ENCODE results near the gene ROBO1.

The ROBO1 gene

DNA sequence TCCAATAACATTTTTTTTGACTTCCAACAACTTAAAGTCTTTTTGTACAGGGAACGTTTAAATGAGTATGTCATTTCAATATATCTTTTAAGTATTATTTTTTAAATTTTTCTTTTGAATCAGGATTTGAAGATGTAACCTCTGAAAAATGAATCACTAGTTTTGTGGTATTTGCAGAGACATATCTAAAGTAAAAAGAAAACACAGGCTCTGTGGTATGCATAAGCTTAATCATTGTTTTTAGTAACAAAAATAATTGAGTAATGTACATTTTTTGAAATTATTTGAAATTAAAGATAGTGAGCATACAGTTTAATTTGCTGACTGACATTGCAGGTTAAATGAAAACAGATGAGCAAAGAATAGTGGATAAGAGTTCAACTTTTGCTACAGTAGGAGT, 531.3 kb downstream of the ROBO1 start:
- Histone ChIP-seq H3K36me3 (no peaks in the 10 kb centered on the region), H3K27ac (no peak overlapping the region), H3K4me3 (ENCODE audit: low read depth in 1 of 2, low read length in 1 of 2) (no peak overlapping the region), H3K9me3 (no peaks in the 10 kb centered on the region), H3K4me1 (ENCODE audit: control insufficient read depth in 1 of 2, insufficient read depth in 1 of 2, low read depth in 1 of 2, low read length in 1 of 2) (no peaks in the 10 kb centered on the region), H3K27me3 (no peaks in the 10 kb centered on the region)
- TF ChIP-seq, protein P1, sequence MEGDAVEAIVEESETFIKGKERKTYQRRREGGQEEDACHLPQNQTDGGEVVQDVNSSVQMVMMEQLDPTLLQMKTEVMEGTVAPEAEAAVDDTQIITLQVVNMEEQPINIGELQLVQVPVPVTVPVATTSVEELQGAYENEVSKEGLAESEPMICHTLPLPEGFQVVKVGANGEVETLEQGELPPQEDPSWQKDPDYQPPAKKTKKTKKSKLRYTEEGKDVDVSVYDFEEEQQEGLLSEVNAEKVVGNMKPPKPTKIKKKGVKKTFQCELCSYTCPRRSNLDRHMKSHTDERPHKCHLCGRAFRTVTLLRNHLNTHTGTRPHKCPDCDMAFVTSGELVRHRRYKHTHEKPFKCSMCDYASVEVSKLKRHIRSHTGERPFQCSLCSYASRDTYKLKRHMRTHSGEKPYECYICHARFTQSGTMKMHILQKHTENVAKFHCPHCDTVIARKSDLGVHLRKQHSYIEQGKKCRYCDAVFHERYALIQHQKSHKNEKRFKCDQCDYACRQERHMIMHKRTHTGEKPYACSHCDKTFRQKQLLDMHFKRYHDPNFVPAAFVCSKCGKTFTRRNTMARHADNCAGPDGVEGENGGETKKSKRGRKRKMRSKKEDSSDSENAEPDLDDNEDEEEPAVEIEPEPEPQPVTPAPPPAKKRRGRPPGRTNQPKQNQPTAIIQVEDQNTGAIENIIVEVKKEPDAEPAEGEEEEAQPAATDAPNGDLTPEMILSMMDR (IDR thresholded peaks at IDR 0.05) = no peak

DNA sequence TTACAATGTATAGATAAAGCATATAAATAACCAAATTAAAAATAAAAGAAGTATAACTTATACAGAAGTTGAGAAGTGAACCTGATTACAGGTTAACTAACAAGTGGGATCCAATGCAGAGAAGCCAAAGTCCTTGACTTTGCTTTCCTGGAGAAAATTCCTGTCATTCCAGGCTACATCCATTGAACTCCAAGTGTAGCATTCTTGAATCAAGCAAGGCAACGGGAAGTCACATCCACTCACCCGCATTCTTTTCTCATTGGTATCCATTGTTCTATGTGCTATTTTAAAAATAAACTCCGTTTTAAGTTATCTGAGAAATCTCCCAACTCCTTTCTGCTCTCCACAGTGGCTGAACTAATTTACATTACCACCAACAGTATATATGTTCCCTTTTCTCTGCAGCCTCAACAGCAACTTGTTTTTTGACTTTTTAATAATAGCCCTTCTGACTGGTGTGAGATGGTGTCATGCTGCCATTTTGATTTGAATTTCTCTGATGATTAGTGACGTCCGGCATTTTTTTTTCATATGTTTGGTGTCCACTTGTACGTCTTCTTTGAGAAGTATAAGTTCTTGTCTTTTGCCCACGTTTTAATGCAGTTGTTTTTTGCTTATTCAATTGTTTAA, 534.3 kb downstream of the ROBO1 start:
- no peak overlapping the region for H3K4me3 ChIP-seq (ENCODE audit: low read depth in 1 of 2, low read length in 1 of 2)
- TF ChIP-seq, protein P1 (IDR thresholded peaks at IDR 0.05) = no peak
- H3K36me3 ChIP-seq = no peaks in the 10 kb centered on the region
- no peaks in the 10 kb centered on the region for H3K27me3 ChIP-seq
- no peaks in the 10 kb centered on the region for H3K4me1 ChIP-seq (ENCODE audit: control insufficient read depth in 1 of 2, insufficient read depth in 1 of 2, low read depth in 1 of 2, low read length in 1 of 2)
- no peaks in the 10 kb centered on the region for H3K9me3 ChIP-seq
- no peak overlapping the region for H3K27ac ChIP-seq

DNA sequence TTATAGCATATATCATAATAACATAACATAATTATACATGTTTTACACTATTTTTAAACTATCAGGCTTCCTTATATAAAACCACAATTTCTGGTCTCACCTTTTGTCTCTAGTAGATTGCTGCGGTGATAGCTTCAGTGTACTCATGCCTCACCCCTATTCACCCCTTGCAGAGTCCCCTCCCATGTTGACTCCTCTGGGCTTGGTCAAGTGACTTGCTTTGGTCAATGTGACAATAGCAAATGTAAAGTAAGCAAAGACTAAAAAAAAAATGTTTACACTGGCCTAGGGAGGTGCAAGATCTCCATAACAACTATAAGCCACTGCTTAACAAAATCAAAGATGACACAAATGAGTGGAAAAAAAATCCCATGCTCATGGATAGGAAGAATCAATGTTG, 537.5 kb downstream of the ROBO1 start:
- TF ChIP-seq, protein P1 (IDR thresholded peaks at IDR 0.05) = no peak

DNA sequence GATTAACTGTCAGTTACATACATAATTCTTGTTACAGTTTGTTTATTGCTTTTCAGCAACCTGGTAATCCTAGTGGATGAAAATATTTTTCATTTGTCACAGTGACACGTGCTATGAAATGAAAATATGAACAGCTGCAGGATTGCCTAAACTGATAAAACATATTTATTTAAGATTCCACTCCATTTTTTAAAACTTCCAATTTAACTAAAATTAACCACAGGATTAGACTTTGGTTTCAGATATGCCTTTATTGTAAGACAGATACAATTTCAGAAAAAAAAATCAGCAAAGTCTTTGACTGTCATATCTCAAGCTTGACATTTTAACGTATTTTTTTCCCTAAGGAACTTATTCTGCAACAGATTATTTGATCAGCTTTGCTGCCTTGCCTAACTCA, 550.7 kb downstream of the ROBO1 start:
- Histone ChIP-seq H3K36me3 (no peaks in the 10 kb centered on the region), H3K9me3 (no peaks in the 10 kb centered on the region), H3K4me3 (ENCODE audit: low read depth in 1 of 2, low read length in 1 of 2) (no peak overlapping the region), H3K27ac (no peak overlapping the region), H3K4me1 (ENCODE audit: control insufficient read depth in 1 of 2, insufficient read depth in 1 of 2, low read depth in 1 of 2, low read length in 1 of 2) (no peaks in the 10 kb centered on the region), H3K27me3 (no peaks in the 10 kb centered on the region)
- TF ChIP-seq, protein P1 (IDR thresholded peaks at IDR 0.05) = no peak

More for the DNA sequence above, 537.5 kb downstream of the ROBO1 start:
- H3K9me3 ChIP-seq = no peaks in the 10 kb centered on the region
- H3K4me1 ChIP-seq (ENCODE audit: control insufficient read depth in 1 of 2, insufficient read depth in 1 of 2, low read depth in 1 of 2, low read length in 1 of 2) = no peaks in the 10 kb centered on the region
- no peaks in the 10 kb centered on the region for H3K36me3 ChIP-seq
- H3K4me3 ChIP-seq (ENCODE audit: low read depth in 1 of 2, low read length in 1 of 2) = no peak overlapping the region
- H3K27ac ChIP-seq = no peak overlapping the region
- no peaks in the 10 kb centered on the region for H3K27me3 ChIP-seq

DNA sequence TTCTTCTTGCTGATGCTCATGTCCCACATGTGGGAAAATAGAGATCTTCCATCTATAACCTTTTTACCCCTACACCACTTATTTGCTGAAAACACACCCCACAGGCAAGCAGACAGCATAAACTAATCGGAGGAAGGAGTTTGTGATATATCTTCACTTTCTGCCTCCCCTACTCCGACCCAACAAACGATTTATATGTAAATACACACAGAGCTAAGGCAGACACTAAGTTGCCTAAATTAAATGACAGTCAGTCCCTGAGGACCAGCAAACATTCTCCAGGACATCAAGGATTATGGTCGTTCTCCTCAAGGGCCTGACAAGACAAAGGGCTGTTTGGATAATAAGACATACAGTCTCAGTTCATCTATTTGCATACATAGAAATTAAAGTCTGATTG, 552.5 kb downstream of the ROBO1 start:
- Histone ChIP-seq H3K27me3 (no peaks in the 10 kb centered on the region), H3K4me1 (ENCODE audit: control insufficient read depth in 1 of 2, insufficient read depth in 1 of 2, low read depth in 1 of 2, low read length in 1 of 2) (no peaks in the 10 kb centered on the region), H3K9me3 (no peaks in the 10 kb centered on the region), H3K4me3 (ENCODE audit: low read depth in 1 of 2, low read length in 1 of 2) (no peak overlapping the region), H3K27ac (no peak overlapping the region), H3K36me3 (no peaks in the 10 kb centered on the region)
- TF ChIP-seq, protein P1 (IDR thresholded peaks at IDR 0.05) = no peak
